ENCODE results near the gene IFIT3.

The IFIT3 gene

GRCh38 chr10:89343089-89343767, 15.4 kb downstream of the IFIT3 start:
- Histone ChIP-seq H3K27me3 (replicated peaks; ENCODE audit: insufficient read depth, low read length) (no peaks in the 10 kb centered on the region), H2AFZ (ENCODE audit: low read length) (no peak overlapping the region), H3K4me2 (ENCODE audit: low read depth, low read length) (no peak overlapping the region), H3K4me3 (ENCODE audit: low read length) (no peak overlapping the region), H3K36me3 (replicated peaks; ENCODE audit: insufficient read depth, low read length) (no peaks in the 10 kb centered on the region), H3K4me1 (ENCODE audit: low read length) (no peaks in the 10 kb centered on the region), H3K79me2 (ENCODE audit: low read length) (no peaks in the 10 kb centered on the region), H3K9me2 (replicated peaks; ENCODE audit: insufficient read depth, low read length) (no peaks in the 10 kb centered on the region), H3K9ac (ENCODE audit: low read length) (no peak overlapping the region), H3F3A (ENCODE audit: insufficient read depth, low read length) (no peaks in the 10 kb centered on the region), H3K27ac (ENCODE audit: low read length) (no peak overlapping the region), H4K20me1 (ENCODE audit: insufficient read depth, low read length) (no peaks in the 10 kb centered on the region), H3K9me3 (replicated peaks; ENCODE audit: insufficient read depth, low read length) (no peaks in the 10 kb centered on the region)
- TF ChIP-seq CTCF (IDR thresholded peaks at IDR 0.05; ENCODE audit: low read length) = no peak
- no peak for TF ChIP-seq EZH2 (optimal IDR thresholded peaks at IDR 0.05; ENCODE audit: low read depth, low read length)
- TF ChIP-seq EZH2phosphoT487 (IDR thresholded peaks at IDR 0.05; ENCODE audit: low read length) = no peak
- DNase-seq = no peak

DNA sequence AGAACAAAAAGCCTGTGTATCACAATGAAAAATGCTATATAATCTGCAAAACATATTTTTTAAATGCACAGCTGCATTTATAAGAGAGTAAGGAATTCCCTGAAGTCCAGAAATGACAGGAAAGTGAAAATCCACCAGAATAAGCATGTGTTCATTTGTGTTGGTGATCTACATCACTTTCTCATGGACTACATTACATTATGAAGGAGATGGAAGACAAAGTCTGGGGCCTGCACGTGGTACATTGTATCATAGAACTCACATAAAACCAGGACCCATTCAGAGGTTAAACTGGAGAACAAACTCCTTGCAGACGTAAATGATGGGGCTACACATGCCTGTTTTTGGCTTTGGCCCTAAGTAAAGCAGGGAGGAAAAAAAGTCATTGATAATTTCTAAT, 16.4 kb downstream of the IFIT3 start:
- DNase-seq = no peak
- Histone ChIP-seq H3K4me1 (ENCODE audit: low read length) (no peaks in the 10 kb centered on the region), H3K27me3 (replicated peaks; ENCODE audit: insufficient read depth, low read length) (no peaks in the 10 kb centered on the region), H3K36me3 (replicated peaks; ENCODE audit: insufficient read depth, low read length) (no peaks in the 10 kb centered on the region), H3K9me2 (replicated peaks; ENCODE audit: insufficient read depth, low read length) (no peaks in the 10 kb centered on the region), H3K27ac (ENCODE audit: low read length) (no peak overlapping the region), H3K79me2 (ENCODE audit: low read length) (no peaks in the 10 kb centered on the region), H3K9ac (ENCODE audit: low read length) (no peak overlapping the region), H3K4me2 (ENCODE audit: low read depth, low read length) (no peak overlapping the region), H2AFZ (ENCODE audit: low read length) (no peak overlapping the region), H3F3A (ENCODE audit: insufficient read depth, low read length) (no peaks in the 10 kb centered on the region), H4K20me1 (ENCODE audit: insufficient read depth, low read length) (no peaks in the 10 kb centered on the region), H3K4me3 (ENCODE audit: low read length) (no peak overlapping the region), H3K9me3 (replicated peaks; ENCODE audit: insufficient read depth, low read length) (no peaks in the 10 kb centered on the region)
- TF ChIP-seq EZH2 (optimal IDR thresholded peaks at IDR 0.05; ENCODE audit: low read depth, low read length) = no peak

GRCh38 chr10:89345367-89346000, 17.7 kb downstream of the IFIT3 start:
- TF ChIP-seq EZH2phosphoT487 (IDR thresholded peaks at IDR 0.05; ENCODE audit: low read length) (no peak), CTCF (IDR thresholded peaks at IDR 0.05; ENCODE audit: low read length) (no peak), EZH2 (optimal IDR thresholded peaks at IDR 0.05; ENCODE audit: low read depth, low read length) (no peak)
- peaks cover 2% of the 10 kb centered on the region; the same call in 1 of the 2 replicates for H3K4me1 ChIP-seq (ENCODE audit: low read length)

More at GRCh38 chr10:89345367-89346000, 17.7 kb downstream of the IFIT3 start:
- Histone ChIP-seq H3K27ac (ENCODE audit: low read length) (no peak overlapping the region), H3F3A (ENCODE audit: insufficient read depth, low read length) (peaks cover 2% of the 10 kb centered on the region), H3K4me2 (ENCODE audit: low read depth, low read length) (no peak overlapping the region), H3K36me3 (replicated peaks; ENCODE audit: insufficient read depth, low read length) (no peaks in the 10 kb centered on the region), H3K79me2 (ENCODE audit: low read length) (no peaks in the 10 kb centered on the region), H3K9ac (ENCODE audit: low read length) (no peak overlapping the region), H3K4me3 (ENCODE audit: low read length) (no peak overlapping the region), H3K9me3 (replicated peaks; ENCODE audit: insufficient read depth, low read length) (no peaks in the 10 kb centered on the region), H3K27me3 (replicated peaks; ENCODE audit: insufficient read depth, low read length) (no peaks in the 10 kb centered on the region), H3K9me2 (replicated peaks; ENCODE audit: insufficient read depth, low read length) (no peaks in the 10 kb centered on the region), H4K20me1 (ENCODE audit: insufficient read depth, low read length) (no peaks in the 10 kb centered on the region), H2AFZ (ENCODE audit: low read length) (no peak overlapping the region)
- no peak for DNase-seq

All from MM.1S (cell line).